RWPE2 (cell line): Measurements from ENCODE around the gene CMIP.

Experiments used
- ATAC-seq: fragments of 200-7000 bp; cut with Tn5 transposase; 3 replicates; pipeline ENCODE4 v1.9.1; 2021; ENCODE audit warnings: low read depth
- DNase-seq: peaks from one replicate; pipeline ENCODE4 v3.0.0-alpha.2; 2020; ENCODE audit warnings: low spot score
- H3K27ac ChIP-seq: fragments of 450-650 bp; 2 replicates; pipeline ENCODE4 v1.5.1; 2017; ENCODE audit warnings: mild to moderate bottlenecking; ENCODE audit not compliant: poor library complexity, severe bottlenecking
- H3K27me3 ChIP-seq: fragments of 250-450 bp; sonication (Bioruptor Pico); 2 replicates; pipeline ENCODE4 v1.5.1; 2021; ENCODE audit warnings: mild to moderate bottlenecking, moderate library complexity; ENCODE audit not compliant: insufficient read depth, poor library complexity, severe bottlenecking
- H3K36me3 ChIP-seq: fragments of 250-450 bp; sonication (Bioruptor Pico); 2 replicates; pipeline ENCODE4 v1.5.1; 2020; ENCODE audit warnings: low read depth, mild to moderate bottlenecking, moderate library complexity
- H3K4me1 ChIP-seq: fragments of 250-450 bp; sonication (Bioruptor Pico); 2 replicates; pipeline ENCODE4 v1.5.1; 2021; ENCODE audit warnings: mild to moderate bottlenecking, moderate library complexity; ENCODE audit not compliant: insufficient read depth, poor library complexity, severe bottlenecking
- H3K4me3 ChIP-seq: fragments of 250-450 bp; sonication (Bioruptor Pico); 2 replicates; pipeline ENCODE4 v1.5.1; 2021; ENCODE audit warnings: mild to moderate bottlenecking, moderate library complexity; ENCODE audit not compliant: severe bottlenecking
- H3K9me3 ChIP-seq: fragments of 250-450 bp; sonication (Bioruptor Pico); 2 replicates; pipeline ENCODE4 v1.5.1; 2021; ENCODE audit warnings: mild to moderate bottlenecking, moderate library complexity; ENCODE audit not compliant: severe bottlenecking
- TF ChIP-seq, protein P1 (sequence below): fragments of 450-650 bp; IDR thresholded peaks from one replicate; pipeline ENCODE4 v1.5.1; 2017; ENCODE audit warnings: mild to moderate bottlenecking, moderate library complexity; ENCODE audit not compliant: poor library complexity, severe bottlenecking

The CMIP gene

DNA sequence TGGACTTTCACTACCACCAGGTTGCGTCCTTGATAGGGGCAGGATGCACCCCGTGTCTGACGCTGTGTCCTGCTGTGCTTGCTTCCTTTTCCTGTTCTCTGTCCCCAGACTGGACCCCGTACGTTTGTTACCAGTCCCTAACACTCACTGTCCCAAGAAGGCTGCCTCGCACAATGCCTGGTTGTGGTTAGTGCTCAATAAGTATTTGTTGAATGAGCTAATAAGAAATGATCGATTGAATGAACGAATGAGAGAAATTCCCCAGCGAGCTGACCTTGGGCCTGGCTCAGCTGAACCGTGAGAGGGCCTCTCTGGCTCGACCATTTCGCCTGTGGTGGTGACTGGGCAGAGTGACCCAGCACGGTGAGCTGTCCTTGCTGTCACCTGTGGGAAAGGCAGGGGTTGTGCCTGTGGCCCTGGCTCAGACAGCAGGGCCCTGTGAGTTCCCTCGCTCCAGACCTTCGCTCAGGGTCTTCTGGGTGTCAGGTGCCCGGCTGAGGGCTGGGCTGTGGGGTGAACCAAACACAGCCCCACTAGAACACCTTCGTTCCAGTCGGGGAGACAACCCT lies 20.9 kb downstream of the CMIP start:
- DNase-seq, result no peak
- Histone ChIP-seq H3K27ac (no peak overlapping the region), H3K27me3 (no peaks in the 10 kb centered on the region), H3K4me3 (no peak overlapping the region), H3K36me3 (peaks cover 43% of the 10 kb centered on the region), H3K4me1 (no peaks in the 10 kb centered on the region), H3K9me3 (no peaks in the 10 kb centered on the region)
- no peak for ATAC-seq
- TF ChIP-seq, protein P1, sequence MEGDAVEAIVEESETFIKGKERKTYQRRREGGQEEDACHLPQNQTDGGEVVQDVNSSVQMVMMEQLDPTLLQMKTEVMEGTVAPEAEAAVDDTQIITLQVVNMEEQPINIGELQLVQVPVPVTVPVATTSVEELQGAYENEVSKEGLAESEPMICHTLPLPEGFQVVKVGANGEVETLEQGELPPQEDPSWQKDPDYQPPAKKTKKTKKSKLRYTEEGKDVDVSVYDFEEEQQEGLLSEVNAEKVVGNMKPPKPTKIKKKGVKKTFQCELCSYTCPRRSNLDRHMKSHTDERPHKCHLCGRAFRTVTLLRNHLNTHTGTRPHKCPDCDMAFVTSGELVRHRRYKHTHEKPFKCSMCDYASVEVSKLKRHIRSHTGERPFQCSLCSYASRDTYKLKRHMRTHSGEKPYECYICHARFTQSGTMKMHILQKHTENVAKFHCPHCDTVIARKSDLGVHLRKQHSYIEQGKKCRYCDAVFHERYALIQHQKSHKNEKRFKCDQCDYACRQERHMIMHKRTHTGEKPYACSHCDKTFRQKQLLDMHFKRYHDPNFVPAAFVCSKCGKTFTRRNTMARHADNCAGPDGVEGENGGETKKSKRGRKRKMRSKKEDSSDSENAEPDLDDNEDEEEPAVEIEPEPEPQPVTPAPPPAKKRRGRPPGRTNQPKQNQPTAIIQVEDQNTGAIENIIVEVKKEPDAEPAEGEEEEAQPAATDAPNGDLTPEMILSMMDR, result no peak

GRCh38 chr16:81466356-81466980 lies 21.9 kb downstream of the CMIP start:
- Histone ChIP-seq H3K4me1 (no peaks in the 10 kb centered on the region), H3K27ac (peak overlapping the region; percentile 1)
- peak; percentile 45; the same call in 1 of the 3 replicates for ATAC-seq

DNA sequence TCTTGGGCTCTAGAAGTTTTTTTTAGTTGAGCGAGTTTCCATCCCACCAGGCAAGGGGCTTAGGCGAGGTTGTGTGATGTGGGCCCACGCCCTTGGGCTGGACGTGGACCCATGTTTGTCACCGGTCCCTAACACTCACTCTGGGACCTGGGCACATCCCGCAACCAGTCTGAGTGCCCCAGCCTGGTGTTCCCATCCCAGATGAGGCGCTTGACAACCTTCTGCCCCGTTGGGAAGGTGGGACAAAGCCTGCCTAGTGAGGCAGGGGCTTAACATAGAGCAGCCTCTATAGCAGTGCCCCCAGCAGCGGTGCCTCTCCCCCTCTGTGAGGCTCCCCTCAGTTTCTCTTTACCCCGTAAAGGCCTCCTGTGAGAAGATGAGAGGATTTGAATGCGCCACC lies 22.5 kb downstream of the CMIP start:
- Histone ChIP-seq H3K27me3 (no peaks in the 10 kb centered on the region), H3K36me3 (peaks cover 48% of the 10 kb centered on the region), H3K4me1 (no peaks in the 10 kb centered on the region), H3K9me3 (no peaks in the 10 kb centered on the region), H3K27ac (peak overlapping the region; percentile 1), H3K4me3 (no peak overlapping the region)
- TF ChIP-seq, protein P1, result no peak
- DNase-seq (no peak), ATAC-seq (no peak)

More at GRCh38 chr16:81466356-81466980, 21.9 kb downstream of the CMIP start:
- no peak for DNase-seq
- H3K9me3 ChIP-seq, result no peaks in the 10 kb centered on the region
- H3K36me3 ChIP-seq, result peaks cover 48% of the 10 kb centered on the region
- H3K4me3 ChIP-seq, result no peak overlapping the region
- TF ChIP-seq, protein P1, result no peak
- H3K27me3 ChIP-seq, result no peaks in the 10 kb centered on the region

GRCh38 chr16:81467815-81468214 lies 23.2 kb downstream of the CMIP start:
- H3K4me1 ChIP-seq, result no peaks in the 10 kb centered on the region
- no peak for ATAC-seq
- no peak overlapping the region for H3K4me3 ChIP-seq
- no peaks in the 10 kb centered on the region for H3K9me3 ChIP-seq
- no peak for DNase-seq
- H3K27ac ChIP-seq, result no peak overlapping the region
- TF ChIP-seq, protein P1, result no peak
- H3K27me3 ChIP-seq, result no peaks in the 10 kb centered on the region
- peaks cover 48% of the 10 kb centered on the region for H3K36me3 ChIP-seq
